ENCODE measurements around the gene BDH1.

GRCh38 chr3:197464794-197465193 lies 91.0 kb downstream of the BDH1 start:
- TF ChIP-seq, protein P1, sequence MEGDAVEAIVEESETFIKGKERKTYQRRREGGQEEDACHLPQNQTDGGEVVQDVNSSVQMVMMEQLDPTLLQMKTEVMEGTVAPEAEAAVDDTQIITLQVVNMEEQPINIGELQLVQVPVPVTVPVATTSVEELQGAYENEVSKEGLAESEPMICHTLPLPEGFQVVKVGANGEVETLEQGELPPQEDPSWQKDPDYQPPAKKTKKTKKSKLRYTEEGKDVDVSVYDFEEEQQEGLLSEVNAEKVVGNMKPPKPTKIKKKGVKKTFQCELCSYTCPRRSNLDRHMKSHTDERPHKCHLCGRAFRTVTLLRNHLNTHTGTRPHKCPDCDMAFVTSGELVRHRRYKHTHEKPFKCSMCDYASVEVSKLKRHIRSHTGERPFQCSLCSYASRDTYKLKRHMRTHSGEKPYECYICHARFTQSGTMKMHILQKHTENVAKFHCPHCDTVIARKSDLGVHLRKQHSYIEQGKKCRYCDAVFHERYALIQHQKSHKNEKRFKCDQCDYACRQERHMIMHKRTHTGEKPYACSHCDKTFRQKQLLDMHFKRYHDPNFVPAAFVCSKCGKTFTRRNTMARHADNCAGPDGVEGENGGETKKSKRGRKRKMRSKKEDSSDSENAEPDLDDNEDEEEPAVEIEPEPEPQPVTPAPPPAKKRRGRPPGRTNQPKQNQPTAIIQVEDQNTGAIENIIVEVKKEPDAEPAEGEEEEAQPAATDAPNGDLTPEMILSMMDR (IDR thresholded peaks at IDR 0.05): no peak
- no peak for TF ChIP-seq POLR2AphosphoS5 (IDR thresholded peaks at IDR 0.05)
- no peak for TF ChIP-seq POLR2A (IDR thresholded peaks at IDR 0.05)

Measured in breast epithelium (tissue), 3 donors.